GM21576 (cell line): ENCODE results near the gene VWA5A.
"Not testable (repeated sequence)": the region's sequence is repeated elsewhere in the genome, so short reads cannot be mapped to it uniquely, and the experiment has no call there.

Source experiments
- ATAC-seq: cut with Tn5 transposase; IDR thresholded peaks from one replicate; pipeline ENCODE4 v1.9.1; 2021; ENCODE audit warnings: mild to moderate bottlenecking, moderate library complexity; ENCODE audit not compliant: unreplicated experiment

VWA5A gene

GRCh38 chr11:124167826-124168231 lies 52.6 kb downstream of the VWA5A start:
- no peak for ATAC-seq

- no peak for ATAC-seq
Observed at GRCh38 chr11:124168796-124169195, 53.5 kb downstream of the VWA5A start.

- not testable (repeated sequence) for ATAC-seq
Observed at GRCh38 chr11:124170315-124170714, 55.1 kb downstream of the VWA5A start.

- no peak for ATAC-seq
Observed at GRCh38 chr11:124170801-124171586, 55.7 kb downstream of the VWA5A start.

- ATAC-seq: no peak
Observed at GRCh38 chr11:124172101-124172500, 56.9 kb downstream of the VWA5A start.

GRCh38 chr11:124172599-124172998 lies 57.3 kb downstream of the VWA5A start:
- ATAC-seq: no peak

- no peak for ATAC-seq
Observed at GRCh38 chr11:124174001-124174583, 58.8 kb downstream of the VWA5A start.

GRCh38 chr11:124176925-124177715 lies 61.9 kb downstream of the VWA5A start:
- ATAC-seq: no peak

- no peak for ATAC-seq
Observed at GRCh38 chr11:124179310-124179709, 64.1 kb downstream of the VWA5A start.

GRCh38 chr11:124183068-124183467 lies 67.8 kb downstream of the VWA5A start, which contains the start of gene OR10D3:
Gene OR10D3 (plus strand): TSS chr11:124183345. CDS start chr11:124185270, 1,925 bp downstream.
- no peak for ATAC-seq

GRCh38 chr11:124190298-124191139 lies 75.3 kb downstream of the VWA5A start:
- ATAC-seq: no peak

- ATAC-seq: no peak
Observed at GRCh38 chr11:124193221-124194010, 78.2 kb downstream of the VWA5A start.

- no peak for ATAC-seq
Observed at GRCh38 chr11:124194293-124195188, 79.3 kb downstream of the VWA5A start.

GRCh38 chr11:124195189-124195734 lies 80.0 kb downstream of the VWA5A start:
- peak; percentile 81 for ATAC-seq
